AML-193 (cell line): ENCODE data around the gene AFF3.

Experiments
- DNase-seq, 2 experiments: peaks; one replicate each; lab custom pipeline; 2025; lab: John Stamatoyannopoulos, UW

AFF3 gene

GRCh38 chr2:99624677-99625076 is 517.7 kb downstream of the AFF3 start:
- DNase-seq: no peak

DNA sequence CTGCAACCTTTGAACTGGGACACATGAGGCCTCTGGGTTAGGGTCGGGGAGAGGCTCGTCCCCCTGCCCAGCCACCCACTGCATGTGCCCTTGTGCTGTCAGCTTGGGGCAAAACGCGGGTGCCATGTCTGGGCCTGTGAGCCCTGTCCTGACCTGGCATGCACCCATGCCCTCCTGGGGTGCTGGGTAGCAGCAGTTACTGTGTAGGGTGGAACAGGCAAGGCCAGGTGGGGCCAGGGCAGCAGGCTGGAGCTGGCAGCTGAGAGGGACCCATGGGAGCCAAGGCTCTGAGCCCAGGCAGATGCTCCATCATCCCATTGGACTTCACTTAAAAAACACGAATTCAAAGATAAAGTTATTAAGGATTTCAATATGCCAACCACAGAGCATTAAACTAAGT is 518.8 kb downstream of the AFF3 start:
- no peak for DNase-seq

DNA sequence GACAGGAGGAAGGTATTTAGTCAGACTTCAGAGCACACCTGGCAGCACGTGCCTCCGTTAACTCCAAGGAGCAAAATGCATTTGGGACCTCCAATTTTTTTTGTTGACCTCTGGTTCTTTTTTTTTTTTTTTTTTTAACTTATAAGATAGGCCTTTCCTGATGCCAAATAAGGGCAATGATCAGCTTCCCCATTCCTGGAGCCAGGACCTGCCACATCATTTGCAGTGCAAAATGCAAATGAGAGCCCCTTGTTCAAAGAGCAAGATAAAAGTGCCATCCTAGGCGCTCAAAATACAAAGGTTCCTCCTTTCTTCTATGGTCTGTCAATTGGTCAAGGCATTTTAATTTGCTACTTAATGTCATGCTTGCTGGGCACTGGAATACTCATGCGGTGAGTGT is 519.4 kb downstream of the AFF3 start:
- no peak for DNase-seq

- no peak for DNase-seq
These were observed 519.9 kb downstream of the AFF3 start for GRCh38 chr2:99622534-99622933.

GRCh38 chr2:99621774-99622173 is 520.6 kb downstream of the AFF3 start:
- no peak for DNase-seq

DNA sequence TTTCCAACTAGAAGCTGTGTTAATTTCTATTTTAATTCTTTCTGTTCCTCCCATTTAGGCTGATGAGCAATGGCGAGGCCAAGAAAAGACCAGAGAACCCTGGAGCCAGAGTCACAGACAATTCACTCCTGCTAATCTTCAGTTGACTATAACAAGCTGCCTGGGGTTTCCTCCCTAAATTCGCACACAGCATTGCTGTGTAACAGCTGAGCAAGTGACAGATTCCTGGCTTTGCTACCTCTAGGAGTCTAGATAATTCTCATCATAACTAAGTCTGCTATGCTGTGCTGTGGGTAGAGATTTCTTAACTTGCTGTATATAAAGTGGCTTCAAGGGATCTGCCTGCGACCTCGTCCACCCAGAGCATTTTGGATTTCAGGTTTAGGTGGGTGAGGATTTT is 521.3 kb downstream of the AFF3 start:
- no peak for DNase-seq

DNA sequence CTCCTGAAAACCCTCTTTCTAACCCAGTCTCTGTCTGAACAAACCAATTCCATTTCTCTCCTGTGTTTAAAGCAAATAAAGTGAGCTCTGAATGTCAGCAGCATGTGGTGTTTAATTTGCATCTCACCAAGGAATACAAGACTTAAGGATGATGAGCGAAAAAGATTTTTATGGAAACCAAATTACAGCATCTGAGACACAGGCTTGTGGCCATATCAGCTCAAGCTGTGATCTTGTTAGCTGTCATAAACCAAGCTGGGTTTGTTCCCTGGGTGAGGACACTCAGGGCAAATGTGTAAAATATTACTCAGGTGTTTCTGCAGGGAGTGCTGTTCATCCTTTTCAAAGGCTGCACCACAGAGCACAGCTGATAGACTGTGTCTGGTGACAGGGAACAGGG is 523.2 kb downstream of the AFF3 start:
- no peak for DNase-seq

GRCh38 chr2:99618579-99619097 is 523.8 kb downstream of the AFF3 start:
- DNase-seq: no peak

DNA sequence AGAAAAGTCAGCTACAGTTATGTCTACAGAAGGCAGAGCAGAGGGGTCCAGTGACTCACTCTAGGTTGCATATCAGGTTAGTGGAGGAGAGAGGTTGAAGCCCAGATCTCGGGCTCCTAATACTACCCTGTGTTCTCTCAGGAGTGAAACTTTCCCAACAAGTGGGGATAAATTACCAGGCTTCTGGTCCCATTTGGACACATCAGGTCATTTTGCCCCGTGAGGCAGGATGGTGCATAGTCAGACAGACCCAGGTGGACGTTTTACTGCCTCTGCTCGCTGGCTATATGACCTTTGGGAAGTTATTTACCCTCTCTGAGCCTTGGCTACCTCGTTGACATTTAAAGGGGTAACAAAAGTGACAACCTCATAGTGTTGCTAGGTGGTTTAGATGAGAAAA is 524.6 kb downstream of the AFF3 start:
- DNase-seq: no peak

DNA sequence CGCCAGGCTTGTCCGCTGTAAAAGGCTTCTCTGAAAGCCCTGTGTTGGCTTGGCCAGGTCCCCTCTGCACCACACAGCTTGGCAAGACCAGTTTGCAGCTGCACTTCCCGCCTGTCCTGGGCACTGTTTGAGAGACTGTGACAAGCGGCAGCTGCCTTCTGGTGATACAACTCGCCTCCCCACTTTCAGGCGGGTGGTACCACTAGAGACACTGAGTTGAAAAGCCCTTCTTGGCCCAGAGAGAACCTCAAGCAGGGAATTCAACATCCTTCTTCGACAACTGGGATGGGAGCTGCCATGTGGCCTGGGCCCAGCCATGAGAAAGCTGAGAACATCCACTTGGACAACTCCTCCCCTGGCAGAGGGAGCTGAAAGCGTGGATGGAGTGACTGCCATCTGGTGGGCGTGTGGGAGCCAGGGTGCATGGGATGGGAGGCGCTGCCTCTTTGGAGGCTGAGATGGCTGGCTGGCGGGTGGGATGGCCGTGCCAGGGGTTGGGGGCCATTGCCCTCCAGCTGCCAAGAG is 527.1 kb downstream of the AFF3 start:
- DNase-seq: no peak

GRCh38 chr2:99613980-99614379 is 528.4 kb downstream of the AFF3 start:
- DNase-seq: no peak

GRCh38 chr2:99611786-99612185 is 530.6 kb downstream of the AFF3 start:
- no peak for DNase-seq

- no peak for DNase-seq
These were observed 531.4 kb downstream of the AFF3 start for GRCh38 chr2:99611034-99611433.

- no peak for DNase-seq
These were observed 532.5 kb downstream of the AFF3 start for GRCh38 chr2:99609851-99610381.

DNA sequence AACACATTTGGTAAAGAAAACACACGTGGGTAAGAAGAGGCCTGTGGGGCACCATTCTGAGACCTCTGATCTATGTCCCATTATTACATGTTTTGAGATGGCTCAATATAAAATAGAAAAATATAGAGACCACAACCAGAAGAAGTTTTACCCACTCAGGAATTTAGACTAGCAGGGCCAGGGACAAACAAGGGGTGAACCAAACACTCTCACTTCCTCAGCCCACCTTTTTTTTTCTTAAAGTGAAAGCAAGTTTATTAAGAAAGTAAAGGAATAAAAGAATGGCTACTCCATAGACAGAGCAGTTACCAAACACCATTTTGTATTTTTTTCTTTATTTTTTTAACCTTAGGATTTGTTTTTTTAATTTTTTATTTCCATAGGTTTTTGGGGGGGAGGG is 533.5 kb downstream of the AFF3 start:
- no peak for DNase-seq

- DNase-seq: no peak
These were observed 534.4 kb downstream of the AFF3 start for GRCh38 chr2:99607861-99608491.

DNA sequence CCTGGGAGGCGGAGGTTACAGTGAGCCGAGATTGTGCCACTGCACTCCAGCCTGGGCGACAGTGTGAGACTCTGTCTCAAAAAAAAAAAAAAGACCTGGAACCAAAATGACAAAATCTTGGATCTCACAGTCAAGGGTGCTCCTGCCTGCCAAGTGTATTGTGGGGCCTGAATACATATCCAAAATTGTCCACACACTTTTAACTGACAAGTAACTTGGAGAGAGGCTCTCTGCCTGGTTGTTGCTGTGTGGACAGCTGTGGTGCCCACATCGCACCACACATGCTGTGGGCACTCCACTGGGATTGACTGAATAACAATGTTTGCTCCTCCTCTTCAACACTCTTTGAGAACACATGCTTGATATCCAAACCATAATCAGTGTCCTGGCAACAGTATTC is 534.9 kb downstream of the AFF3 start:
- no peak for DNase-seq

GRCh38 chr2:99605036-99605435 is 537.4 kb downstream of the AFF3 start:
- no peak for DNase-seq

DNA sequence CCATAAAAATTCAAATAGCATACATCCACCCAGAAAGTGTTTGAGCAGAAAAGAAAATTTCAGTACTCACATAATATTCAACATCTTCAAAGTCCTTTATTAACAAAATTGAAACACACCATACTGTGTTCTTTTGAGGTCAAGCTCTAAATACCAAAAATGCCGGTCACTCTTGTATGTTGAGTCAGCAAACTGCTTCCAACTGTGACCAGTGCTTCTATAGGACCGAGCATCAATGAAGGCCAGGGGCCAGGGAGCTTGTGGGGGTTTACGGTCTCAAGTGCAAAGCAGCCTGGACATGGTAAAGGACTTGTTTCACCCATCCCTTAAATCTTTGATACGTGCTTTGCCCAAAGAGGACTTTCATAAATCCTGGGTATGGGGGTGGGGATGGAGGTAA is 539.9 kb downstream of the AFF3 start:
- DNase-seq: no peak

GRCh38 chr2:99600981-99601651 is 541.3 kb downstream of the AFF3 start:
- DNase-seq: no peak

GRCh38 chr2:99598441-99598840 is 543.9 kb downstream of the AFF3 start:
- no peak for DNase-seq

GRCh38 chr2:99597616-99598015 is 544.8 kb downstream of the AFF3 start:
- no peak for DNase-seq

DNA sequence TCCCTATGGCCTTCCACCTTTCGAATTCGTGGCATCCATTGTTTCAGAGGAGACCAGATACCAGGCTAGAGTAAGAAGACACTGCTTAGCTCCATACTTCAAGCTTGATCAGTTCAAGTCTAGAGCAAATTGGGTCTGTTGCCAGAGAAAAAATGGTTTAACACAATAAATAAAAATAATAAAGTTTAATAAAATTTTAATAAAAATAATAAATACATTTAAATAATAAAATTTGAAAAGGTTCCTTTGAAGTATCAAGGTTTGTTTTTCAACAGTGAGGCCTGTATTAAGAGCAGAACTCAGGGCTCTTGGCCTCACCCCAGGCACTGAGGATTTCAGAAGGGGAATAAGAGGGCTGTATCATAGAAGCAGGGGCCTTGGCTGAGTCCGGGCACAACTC is 547.0 kb downstream of the AFF3 start:
- no peak for DNase-seq
